ENCODE data around the gene FAM227A. TPM values are rescaled to one million over a fixed set of nuclear protein-coding genes. Genes with fewer than 3 reads are reported as not detected.

FAM227A gene
- total RNA-seq, 2 donors from 2014 or later = 1.0 to 2.2 TPM

DNA sequence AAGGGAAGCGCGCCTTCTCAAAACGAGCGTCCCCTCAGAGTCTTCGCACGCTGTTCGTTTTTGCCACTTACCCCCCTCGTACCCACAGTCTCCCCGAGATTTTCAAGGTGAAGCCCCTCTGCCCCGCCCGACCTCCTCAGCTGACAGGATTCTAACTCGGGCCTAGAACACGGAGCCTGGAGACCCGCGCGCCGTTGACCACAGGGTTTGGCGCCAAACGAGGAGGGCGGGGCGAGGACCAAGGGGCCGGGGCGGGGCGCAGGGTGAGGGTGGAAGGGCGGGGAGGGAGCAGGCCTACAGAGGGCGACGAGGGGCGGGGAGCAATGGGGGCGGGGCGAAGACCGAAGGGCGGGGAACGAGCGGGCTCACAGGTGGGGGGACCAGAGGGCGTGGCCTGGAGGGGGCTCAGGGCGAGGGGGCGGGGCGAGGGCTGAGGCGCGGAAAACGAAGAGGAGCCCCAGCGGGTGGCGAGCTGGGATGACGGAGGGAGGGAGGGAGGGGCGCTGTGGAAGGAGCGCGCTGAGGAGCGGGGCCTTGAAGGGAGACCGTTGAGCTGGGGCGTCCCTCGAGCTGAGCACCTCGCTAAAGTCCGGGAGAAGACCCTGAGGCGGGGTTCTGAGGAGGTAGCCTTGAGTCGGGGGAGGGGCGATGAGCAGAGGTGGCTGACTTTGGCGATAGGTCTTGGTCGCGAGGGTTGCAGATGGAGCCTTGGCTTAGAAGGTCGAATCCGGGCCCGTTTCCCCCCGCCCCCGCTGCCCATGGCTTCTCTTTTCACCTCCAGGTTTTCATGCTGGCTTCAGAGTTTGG is 86.0 kb downstream of the FAM227A start, which contains the start of gene DMC1:
Gene DMC1 (minus strand): TSS at position 212 of the 807 bp plus-strand sequence. CDS start 1,927 bp downstream, outside the sequence.
- DNase-seq (ENCODE audit: low spot score) = peak; percentile 93
- intact Hi-C loops (cut with DNase I) = loop anchor here (2.0 to 5.0 kb wide), 3 partner anchors 63 to 518 kb away; partner anchors contain the start of gene DDX17
- H3K4me3 ChIP-seq = peak within 1 kb of the TSS; percentile 53 to 54
- no peaks in the 10 kb centered on the region for H3K9me3 ChIP-seq
- no peaks in the 10 kb centered on the region for H3K27me3 ChIP-seq (replicated peaks; ENCODE audit: insufficient read depth)
- H3K27ac ChIP-seq = peak within 1 kb of the TSS; percentile 76 to 82
- no peaks in the 10 kb centered on the region for H3K4me1 ChIP-seq (replicated peaks)
- WGBS = 2% methylated on average over 51 of the region's 64 CpGs
- H3K36me3 ChIP-seq = no peaks in the 10 kb centered on the region
- TF ChIP-seq POLR2AphosphoS5 (IDR thresholded peaks at IDR 0.05) (no peak), POLR2A (IDR thresholded peaks at IDR 0.05) (peak; percentile 54), CTCF (IDR thresholded peaks at IDR 0.05) (no peak)

- TF ChIP-seq CTCF (IDR thresholded peaks at IDR 0.05) = no peak
- TF ChIP-seq POLR2A (IDR thresholded peaks at IDR 0.05) = no peak
- no peak for TF ChIP-seq POLR2AphosphoS5 (IDR thresholded peaks at IDR 0.05)
- intact Hi-C loops (cut with DNase I) = no loop called here
- peak overlapping the region; percentile 53 to 54 for H3K4me3 ChIP-seq
- no peak for DNase-seq (ENCODE audit: low spot score)
- H3K4me1 ChIP-seq (replicated peaks) = no peaks in the 10 kb centered on the region
- peak overlapping the region; percentile 75 to 76 for H3K27ac ChIP-seq
- no peaks in the 10 kb centered on the region for H3K36me3 ChIP-seq
- 32% methylated on average over 32 of the region's 32 CpGs for WGBS
- no peaks in the 10 kb centered on the region for H3K9me3 ChIP-seq
- no peaks in the 10 kb centered on the region for H3K27me3 ChIP-seq (replicated peaks; ENCODE audit: insufficient read depth)
These were observed 86.8 kb downstream of the FAM227A start for GRCh38 chr22:38569181-38569971.

GRCh38 chr22:38567531-38568285 is 88.5 kb downstream of the FAM227A start:
- Histone ChIP-seq H3K9me3 (no peaks in the 10 kb centered on the region), H3K4me3 (no peak overlapping the region), H3K27me3 (replicated peaks; ENCODE audit: insufficient read depth) (no peaks in the 10 kb centered on the region), H3K4me1 (replicated peaks) (no peaks in the 10 kb centered on the region), H3K27ac (no peak overlapping the region), H3K36me3 (no peaks in the 10 kb centered on the region)
- 70% methylated on average over 7 of the region's 7 CpGs for WGBS
- no peak for DNase-seq (ENCODE audit: low spot score)
- intact Hi-C loops (cut with DNase I) = no loop called here
- TF ChIP-seq POLR2A (IDR thresholded peaks at IDR 0.05) = no peak
- no peak for TF ChIP-seq CTCF (IDR thresholded peaks at IDR 0.05)
- TF ChIP-seq POLR2AphosphoS5 (IDR thresholded peaks at IDR 0.05) = no peak

- Histone ChIP-seq H3K9me3 (no peaks in the 10 kb centered on the region), H3K36me3 (no peaks in the 10 kb centered on the region), H3K4me3 (no peak overlapping the region), H3K27me3 (replicated peaks; ENCODE audit: insufficient read depth) (no peaks in the 10 kb centered on the region), H3K27ac (no peak overlapping the region), H3K4me1 (replicated peaks) (no peaks in the 10 kb centered on the region)
- WGBS = 54% methylated on average over 3 of the region's 3 CpGs
- no peak for TF ChIP-seq CTCF (IDR thresholded peaks at IDR 0.05)
- TF ChIP-seq POLR2A (IDR thresholded peaks at IDR 0.05) = no peak
- no peak for TF ChIP-seq POLR2AphosphoS5 (IDR thresholded peaks at IDR 0.05)
- DNase-seq (ENCODE audit: low spot score) = no peak
- intact Hi-C loops (cut with DNase I) = no loop called here
These were observed 89.3 kb downstream of the FAM227A start for GRCh38 chr22:38566726-38567504.

Data from prostate gland (tissue), 2 donors.